Measurements from ENCODE around the gene PLA2G10.

- no peak for TF ChIP-seq CTCF (IDR thresholded peaks at IDR 0.05 in 2 of 3, conservative IDR thresholded peaks at IDR 0.05 in 1 of 3; ENCODE audit: insufficient read depth in 2 of 3, low read depth in 1 of 3, low read length in 3 of 3)
- no peak; the same call in 1 of the 2 replicates for TF ChIP-seq POLR2H (tag; IDR thresholded peaks at IDR 0.05; ENCODE audit: low read depth)
- TF ChIP-seq TEAD4 (IDR thresholded peaks at IDR 0.05; ENCODE audit: low read length): no peak
- TF ChIP-seq TEAD4 (CRISPR knock-in tag; IDR thresholded peaks at IDR 0.05; ENCODE audit: borderline replicate concordance): no peak
- TF ChIP-seq POLR2A (conservative IDR thresholded peaks at IDR 0.05): peak; percentile 69
- TF ChIP-seq KLF10 (CRISPR knock-in tag; IDR thresholded peaks at IDR 0.05): no peak
- peak; percentile 68 for TF ChIP-seq SIN3B (IDR thresholded peaks at IDR 0.05; ENCODE audit: low read depth)
- TF ChIP-seq GABPA (tag; conservative IDR thresholded peaks at IDR 0.05; ENCODE audit: low read depth): peak; percentile 94
- no peak for TF ChIP-seq EZH2 (IDR thresholded peaks at IDR 0.05; ENCODE audit: borderline replicate concordance, low read depth, low read length)
- no peak for TF ChIP-seq RAD21 (CRISPR knock-in tag; conservative IDR thresholded peaks at IDR 0.05 in 1 of 2, IDR thresholded peaks at IDR 0.05 in 1 of 2)
- TF ChIP-seq ZFPM2 (CRISPR knock-in tag; IDR thresholded peaks at IDR 0.05): no peak
- no peak for TF ChIP-seq BMI1 (IDR thresholded peaks at IDR 0.05; ENCODE audit: low read length)
- TF ChIP-seq ZKSCAN8 (CRISPR knock-in tag; IDR thresholded peaks at IDR 0.05): no peak
- no peak for TF ChIP-seq DNMT1 (IDR thresholded peaks at IDR 0.05)
- no peak for TF ChIP-seq CHCHD3 (CRISPR knock-in tag; IDR thresholded peaks at IDR 0.05)
These were observed 61.2 kb downstream of the PLA2G10 start, which contains the start of gene BFAR for GRCh38 chr16:14632693-14633569.
